HG03378 (cell line): ENCODE data around the gene ASIC3.
A peak's percentile ranks its signal among the peaks of the same experiment; 100 is the strongest.
"Not testable (repeated sequence)": the region's sequence is repeated elsewhere in the genome, so short reads cannot be mapped to it uniquely, and the experiment has no call there.

Source experiments
- ATAC-seq: cut with Tn5 transposase; IDR thresholded peaks from one replicate; pipeline ENCODE4 v1.9.1; 2021; ENCODE audit warnings: mild to moderate bottlenecking, moderate library complexity; ENCODE audit not compliant: unreplicated experiment

ASIC3 gene

DNA sequence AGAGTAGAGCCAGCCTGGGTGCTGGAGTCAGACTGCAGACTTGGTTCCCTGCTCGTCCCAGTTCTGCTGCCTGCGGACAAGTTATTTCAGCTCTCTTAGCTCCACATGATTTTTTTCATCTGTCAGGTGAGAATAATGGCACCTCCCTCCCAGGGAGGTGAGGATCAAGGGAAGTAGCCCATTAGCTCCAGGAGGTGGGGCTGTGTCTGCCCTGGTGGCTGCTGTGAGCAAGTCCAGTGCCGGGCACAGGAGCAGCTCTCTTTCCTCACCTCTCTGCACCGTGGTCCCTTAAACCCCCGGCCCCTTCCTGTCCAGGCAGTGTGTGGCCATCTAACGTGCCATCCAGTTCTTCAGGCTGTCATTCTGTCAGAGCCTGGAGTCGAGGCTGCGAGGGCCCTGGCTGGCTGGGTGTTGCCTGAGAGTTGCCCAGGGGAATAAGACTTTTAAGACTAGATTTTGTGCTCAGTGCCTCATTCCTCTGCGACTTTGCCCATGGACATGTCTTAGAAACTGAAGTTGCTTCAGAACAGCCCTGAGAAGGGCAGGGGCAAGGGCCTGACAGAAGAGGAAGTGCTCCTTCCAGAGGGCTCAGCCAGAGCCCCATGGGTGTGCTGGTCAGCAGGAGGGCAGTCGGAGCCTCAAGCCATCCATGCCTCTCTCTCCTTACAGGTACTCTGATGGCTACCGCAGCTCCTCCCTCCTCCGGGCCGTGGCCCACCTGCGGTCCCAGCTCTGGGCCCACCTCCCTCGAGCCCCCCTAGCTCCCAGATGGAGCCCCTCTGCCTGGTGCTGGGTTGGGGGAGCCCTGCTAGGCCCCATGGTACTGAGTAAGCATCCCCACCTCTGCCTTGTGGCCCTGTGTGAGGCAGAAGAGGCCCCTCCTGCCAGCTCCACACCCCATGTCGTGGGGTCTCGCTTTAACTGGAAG lies 15.1 kb upstream of the ASIC3 start:
- no peak for ATAC-seq

DNA sequence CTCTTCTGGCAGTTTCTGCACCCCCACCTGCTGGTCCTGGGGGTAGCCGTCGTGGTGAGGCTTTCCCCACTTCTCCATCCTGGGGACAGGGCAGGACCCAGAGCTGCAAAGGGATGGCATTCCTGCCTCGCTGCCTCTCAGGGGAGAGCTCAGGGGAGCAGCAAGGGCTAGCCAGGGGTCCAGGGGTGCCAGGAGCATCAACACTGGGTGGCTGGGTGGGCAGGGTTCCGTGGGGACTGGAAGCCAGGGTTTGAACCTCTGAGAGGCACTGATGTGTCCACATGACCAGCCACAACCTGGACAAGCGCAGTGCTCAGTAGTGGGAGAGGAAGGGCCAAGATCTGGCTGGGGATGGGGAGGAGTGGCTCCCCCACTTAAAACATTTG lies 14.5 kb upstream of the ASIC3 start:
- no peak for ATAC-seq

DNA sequence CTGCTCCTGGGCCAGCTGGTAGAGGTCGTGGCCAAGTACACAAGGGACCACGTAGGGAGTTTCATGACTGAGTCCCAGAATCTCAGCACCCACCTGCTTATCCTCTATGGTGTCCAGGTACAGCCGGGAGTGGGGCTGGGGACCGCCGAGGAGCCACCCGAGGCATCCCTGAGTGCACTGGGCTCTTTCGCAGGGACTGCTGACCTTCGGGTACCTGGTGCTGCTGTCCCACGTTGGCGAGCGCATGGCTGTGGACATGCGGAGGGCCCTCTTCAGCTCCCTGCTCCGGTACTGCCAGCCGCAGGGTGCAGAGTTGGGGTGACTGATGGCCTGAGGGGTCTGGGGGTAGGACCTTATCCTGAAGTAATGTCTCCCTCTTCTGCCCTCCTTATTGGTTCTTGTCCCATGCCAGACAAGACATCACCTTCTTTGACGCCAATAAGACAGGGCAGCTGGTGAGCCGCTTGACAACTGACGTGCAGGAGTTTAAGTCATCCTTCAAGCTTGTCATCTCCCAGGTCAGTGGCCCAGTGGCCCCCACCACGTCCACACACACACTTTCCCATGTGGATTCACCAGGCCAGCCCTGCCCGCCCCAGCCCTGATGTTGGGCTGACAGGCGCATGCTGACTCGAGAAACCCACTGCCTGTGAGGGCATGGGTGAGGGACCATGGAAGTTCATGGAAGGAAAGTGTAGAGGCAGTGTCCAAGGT lies 13.9 kb upstream of the ASIC3 start:
- ATAC-seq: no peak

DNA sequence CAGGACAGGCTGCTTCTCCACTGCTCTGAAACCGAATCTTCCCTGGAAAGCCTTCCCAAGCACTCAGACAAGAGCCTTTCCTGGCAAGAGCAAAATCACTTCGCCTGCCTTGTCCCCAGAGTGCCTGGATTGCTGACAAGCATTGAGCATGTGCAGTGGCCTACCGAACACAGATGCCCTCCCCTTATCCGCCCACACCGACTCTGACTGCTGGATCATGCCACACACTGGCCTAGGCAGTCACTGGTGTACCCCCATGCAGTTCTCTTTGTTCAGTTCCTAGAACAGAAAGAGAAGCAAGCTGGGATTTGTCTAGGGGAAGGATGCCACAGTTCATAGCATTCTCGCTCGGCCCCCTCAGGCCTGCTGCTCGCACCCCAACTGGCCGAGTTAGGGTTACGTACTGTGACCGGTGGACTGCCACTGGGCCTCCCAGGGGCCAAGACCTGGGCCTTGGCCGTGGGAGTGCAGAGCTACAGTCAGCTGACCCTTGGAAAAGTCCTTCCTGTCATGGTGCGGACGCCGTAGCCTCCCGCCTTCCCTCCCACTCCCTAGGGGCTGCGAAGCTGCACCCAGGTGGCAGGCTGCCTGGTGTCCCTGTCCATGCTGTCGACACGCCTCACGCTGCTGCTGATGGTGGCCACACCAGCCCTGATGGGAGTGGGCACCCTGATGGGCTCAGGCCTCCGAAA lies 13.2 kb upstream of the ASIC3 start:
- no peak for ATAC-seq

DNA sequence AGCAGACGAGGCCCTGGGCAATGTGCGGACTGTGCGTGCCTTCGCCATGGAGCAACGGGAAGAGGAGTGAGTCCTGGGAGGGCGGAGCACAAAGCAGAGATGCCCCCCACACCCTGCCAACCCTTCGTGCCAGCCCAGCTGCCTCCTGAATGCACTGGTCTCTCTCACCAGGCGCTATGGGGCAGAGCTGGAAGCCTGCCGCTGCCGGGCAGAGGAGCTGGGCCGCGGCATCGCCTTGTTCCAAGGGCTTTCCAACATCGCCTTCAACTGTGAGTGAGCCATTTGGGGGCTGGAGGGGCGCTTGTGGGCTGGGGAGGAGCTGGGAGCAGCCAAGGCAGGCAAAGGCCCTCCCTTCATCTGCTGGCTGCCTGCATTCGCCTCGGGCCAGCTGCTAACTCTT lies 12.4 kb upstream of the ASIC3 start:
- no peak for ATAC-seq

DNA sequence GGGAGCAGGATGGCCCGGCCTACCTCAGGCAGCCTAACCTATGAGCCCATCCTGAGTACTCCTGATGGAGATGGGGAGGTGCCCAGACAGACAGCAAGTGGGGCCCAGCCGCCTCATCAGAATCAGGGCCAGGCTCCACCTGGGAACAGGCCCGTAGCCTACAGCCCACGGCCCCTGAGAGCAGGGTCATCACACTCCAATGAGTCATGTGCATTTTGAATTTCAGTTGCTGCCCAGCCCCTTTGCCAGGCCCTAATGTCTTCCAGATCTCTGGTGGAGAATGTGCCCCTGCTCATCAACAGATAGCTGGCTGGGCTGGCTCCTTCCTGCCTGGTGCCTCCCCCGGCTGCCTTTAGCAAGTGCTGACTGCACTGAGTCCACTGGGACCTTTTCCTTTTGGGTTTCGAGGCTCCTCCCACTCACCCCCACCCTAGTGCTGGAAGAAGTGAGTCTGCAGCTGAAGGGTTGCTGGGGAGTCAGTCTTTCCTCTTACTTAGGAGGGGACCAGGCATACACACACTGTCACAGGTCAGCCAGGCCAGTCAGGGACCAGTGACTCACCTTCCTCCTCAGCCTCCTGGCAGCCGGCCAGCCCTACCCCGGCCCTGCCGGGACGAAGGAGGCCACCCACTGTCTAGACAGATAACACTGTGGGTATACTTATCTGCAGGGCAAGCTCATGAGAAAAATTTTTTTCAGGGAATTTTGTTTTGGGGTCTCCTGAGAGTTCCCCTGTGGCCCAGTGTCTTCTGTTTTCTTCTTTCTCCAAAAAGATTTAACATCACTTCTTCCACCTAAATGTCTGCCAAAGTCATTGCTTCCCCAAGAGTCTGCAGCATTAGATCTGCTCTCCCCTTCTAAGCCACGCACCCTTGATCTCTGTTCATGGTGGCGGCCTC lies 9.1 kb upstream of the ASIC3 start:
- ATAC-seq: peak; percentile 59

DNA sequence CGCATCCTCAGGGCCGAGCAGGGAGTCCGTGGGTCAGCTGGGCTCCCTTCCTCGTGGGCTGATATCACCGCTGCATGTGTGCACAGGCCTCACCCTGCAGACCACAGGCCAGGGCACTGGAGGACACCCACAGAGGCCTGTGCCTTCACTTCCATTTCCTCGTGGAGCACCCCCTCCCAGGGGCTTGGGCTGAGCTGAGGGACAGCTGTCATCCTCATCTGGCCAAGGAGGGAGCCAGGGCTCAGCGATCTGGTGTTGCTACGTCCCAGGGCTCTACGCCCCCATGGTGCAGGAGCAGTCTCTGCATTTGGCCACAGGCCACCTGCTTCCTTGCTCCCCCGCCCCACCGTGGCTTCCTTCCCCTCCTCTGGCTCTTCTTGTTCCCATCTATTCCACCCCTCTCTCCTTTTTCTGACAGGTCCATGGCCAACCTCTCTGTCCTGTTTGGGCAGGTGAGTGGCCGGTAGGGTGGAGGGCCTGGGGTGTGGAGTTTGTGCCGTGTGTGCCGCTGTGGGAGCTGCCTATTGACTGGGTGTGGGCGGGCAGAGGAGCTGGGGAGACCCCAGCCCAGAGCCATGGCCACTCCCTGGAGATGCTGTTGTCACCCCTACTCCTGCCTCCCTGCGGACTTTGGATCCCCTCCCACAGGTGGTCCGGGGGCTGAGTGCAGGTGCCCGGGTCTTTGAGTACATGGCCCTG lies 8.3 kb upstream of the ASIC3 start:
- ATAC-seq: no peak

DNA sequence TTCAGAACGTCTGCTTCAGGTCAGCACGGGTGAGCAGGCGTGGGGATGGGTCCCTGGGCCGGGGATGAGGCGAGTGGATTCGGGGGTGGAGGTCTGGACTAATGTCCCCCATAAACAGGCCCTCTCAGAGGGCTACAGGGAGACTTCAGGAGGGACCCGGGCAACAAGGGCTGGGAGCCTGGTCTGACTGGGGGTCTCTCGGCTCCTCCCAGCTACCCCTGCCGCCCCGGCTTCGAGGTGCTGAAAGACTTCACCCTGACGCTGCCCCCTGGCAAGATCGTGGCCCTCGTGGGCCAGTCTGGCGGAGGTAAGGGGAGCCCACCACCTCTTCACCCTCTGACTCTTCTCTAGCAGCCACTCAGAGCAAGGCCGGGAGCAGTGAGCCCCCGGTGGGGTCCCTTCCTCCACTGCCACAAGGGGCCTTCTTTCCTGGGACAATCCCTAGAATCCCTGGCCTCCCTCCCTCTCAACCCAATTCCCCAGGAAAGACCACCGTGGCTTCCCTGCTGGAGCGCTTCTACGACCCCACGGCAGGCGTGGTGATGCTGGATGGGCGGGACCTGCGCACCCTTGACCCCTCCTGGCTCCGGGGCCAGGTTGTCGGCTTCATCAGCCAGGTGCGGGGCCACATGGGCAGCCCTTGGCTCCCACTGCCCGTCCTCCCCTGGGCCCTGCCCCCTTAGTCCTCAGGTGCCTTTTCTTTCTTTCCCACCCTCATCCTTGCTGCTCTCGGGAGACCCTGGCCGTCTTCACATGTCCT lies 7.5 kb upstream of the ASIC3 start:
- no peak for ATAC-seq

DNA sequence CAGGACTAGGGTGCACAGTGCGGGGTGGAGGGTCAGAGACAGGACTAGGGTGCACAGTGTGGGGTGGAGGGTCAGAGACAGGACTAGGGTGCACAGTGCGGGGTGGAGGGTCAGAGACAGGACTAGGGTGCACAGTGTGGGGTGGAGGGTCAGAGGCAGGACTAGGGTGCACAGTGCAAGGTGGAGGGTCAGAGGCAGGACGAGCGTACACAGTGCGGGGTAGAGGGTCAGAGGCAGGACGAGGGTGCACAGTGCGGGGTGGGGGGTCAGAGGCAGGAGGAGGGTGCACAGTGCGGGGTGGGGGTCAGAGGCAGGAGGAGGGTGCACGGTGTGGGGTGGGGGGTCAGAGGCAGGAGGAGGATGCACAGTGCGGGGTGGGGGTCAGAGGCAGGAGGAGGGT lies 4.9 kb upstream of the ASIC3 start:
- ATAC-seq: not testable (repeated sequence)

DNA sequence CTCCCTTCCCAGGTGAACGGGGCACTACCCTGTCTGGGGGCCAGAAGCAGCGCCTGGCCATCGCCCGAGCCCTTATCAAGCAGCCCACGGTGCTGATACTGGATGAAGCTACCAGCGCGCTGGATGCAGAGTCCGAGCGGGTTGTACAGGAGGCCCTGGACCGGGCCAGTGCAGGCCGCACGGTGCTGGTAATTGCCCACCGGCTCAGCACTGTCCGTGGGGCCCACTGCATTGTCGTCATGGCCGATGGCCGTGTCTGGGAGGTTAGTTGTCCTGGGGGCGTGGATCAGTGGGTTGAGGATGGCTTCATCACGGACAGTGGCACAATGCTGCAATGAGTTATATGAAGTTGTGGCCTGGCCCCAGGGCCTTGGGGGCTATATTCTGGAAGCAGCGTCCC lies 4.4 kb upstream of the ASIC3 start:
- no peak for ATAC-seq

DNA sequence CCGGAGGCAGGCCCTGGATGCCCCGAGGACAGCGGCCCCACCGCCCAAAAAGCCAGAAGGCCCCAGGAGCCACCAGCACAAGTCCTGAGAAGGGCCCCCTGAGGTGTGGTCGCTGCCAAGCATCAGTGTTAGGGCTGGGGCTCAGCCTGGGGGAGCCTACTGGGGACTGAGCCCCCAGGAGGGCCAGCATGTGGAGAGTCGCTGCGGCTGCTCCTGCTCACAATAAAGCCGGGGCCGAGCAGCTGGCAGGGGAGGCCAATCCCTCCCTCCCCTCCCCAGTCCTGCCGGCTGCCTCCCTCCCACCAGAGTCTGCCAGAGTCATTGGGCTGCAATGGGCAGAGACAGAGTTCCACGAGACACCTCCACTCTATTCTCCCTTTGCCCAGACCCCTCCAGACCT lies 3.1 kb upstream of the ASIC3 start:
- ATAC-seq: no peak

DNA sequence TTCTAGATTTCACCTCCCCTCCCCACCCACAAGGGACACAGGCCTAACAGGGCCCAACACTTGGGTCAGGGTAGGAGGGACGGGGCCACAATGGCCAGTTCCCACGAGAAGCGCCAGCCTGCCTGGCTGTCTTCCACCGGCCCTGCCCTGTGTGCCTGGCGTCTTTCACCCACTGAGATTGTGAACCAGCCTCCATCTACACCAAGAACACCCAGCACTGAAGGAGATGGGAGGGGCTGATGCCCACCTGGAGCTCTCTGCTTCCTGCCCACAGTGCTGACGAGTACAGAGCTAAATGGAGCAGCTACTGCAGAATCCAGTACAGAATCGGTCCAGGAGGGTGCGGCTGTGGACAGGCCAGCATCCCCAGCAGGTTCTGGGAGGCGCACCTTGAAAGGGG lies 2.4 kb upstream of the ASIC3 start:
- no peak for ATAC-seq

DNA sequence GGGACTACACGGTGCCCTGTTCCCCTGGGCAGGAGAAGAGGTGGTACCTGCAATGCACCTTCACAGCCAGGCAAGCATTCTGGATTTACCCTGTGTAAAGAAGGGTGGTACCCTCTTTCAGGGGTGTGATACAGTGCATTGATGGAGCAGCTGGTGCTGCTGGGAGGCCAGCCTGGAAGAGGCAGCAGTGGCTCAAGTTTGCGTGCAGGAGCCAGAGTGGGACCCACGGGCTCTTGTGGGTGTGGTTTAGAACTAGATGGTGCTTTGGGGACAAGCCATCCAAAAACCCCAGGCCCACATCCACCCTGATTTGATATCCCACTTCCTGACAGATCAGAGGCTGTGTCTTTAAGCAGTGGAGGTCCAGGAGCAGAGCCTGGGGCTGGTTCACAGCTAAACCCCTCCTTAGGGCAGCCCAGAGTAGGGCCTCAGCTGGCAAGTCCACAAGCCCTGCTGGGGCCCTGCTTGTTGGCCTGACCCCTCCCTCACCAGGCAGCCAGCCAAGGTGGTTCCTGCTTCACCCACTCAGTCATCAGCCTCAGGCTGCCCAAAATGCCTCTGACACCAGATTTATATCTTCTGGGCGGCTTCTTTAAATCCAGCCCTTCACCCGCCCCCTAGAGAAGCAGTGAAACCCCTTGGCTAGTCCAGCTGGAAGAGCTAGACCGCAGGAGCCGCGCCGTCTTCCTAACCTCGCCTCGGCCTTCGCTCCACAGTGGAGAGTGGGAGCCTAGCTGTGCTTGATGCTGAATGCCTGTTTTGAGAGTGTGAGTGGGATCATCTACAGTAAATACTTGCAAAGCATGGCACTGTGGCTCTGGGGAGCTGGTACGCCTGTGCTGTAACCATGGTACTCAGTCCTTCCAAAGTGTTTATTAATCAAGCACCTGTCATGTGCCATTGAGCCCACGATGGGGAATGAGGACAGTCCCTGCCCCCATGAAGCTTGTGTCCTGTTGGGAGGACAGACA lies 1.4 kb upstream of the ASIC3 start:
- no peak for ATAC-seq

DNA sequence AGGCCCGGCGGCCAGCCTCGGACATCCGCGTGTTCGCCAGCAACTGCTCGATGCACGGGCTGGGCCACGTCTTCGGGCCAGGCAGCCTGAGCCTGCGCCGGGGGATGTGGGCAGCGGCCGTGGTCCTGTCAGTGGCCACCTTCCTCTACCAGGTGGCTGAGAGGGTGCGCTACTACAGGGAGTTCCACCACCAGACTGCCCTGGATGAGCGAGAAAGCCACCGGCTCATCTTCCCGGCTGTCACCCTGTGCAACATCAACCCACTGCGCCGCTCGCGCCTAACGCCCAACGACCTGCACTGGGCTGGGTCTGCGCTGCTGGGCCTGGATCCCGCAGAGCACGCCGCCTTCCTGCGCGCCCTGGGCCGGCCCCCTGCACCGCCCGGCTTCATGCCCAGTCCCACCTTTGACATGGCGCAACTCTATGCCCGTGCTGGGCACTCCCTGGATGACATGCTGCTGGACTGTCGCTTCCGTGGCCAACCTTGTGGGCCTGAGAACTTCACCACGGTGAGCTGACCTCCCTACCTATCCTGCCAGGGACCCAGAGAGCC lies 656 bp downstream of the ASIC3 start:
- ATAC-seq: no peak

DNA sequence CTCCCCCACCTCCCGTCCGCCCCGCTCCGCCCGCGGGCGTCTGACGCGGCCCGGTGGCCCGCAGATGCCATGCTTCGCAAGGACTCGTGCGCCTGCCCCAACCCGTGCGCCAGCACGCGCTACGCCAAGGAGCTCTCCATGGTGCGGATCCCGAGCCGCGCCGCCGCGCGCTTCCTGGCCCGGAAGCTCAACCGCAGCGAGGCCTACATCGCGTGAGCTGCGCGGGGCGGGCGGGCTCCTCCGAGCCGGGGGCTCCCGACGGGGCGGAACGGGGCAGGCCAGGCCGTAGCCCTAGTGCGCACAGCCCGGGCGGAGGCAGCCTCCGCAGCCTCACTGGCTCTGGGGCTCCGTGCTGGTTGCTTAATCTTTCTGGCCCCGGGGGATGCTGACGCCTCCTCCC lies 2.8 kb downstream of the ASIC3 start:
- no peak for ATAC-seq

DNA sequence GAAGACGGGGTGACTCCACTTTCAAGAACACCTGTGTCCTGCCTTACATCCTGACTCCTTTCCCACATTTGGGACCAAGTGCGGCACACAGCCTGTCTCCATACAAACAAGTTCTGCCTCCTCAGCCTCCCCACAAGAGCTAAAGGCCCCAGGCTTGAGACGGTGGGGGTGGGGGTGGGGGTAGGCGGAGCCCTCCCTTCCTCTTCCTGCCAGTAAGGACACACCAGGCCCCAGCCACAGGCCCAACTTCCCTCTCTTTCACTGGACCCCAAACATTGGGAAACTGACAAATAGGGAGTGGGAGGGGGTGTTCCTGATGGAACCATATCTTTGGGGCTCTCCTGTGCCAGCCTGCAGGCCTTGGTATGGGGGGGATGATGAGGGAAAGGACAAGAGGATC lies 4.8 kb downstream of the ASIC3 start:
- no peak for ATAC-seq

DNA sequence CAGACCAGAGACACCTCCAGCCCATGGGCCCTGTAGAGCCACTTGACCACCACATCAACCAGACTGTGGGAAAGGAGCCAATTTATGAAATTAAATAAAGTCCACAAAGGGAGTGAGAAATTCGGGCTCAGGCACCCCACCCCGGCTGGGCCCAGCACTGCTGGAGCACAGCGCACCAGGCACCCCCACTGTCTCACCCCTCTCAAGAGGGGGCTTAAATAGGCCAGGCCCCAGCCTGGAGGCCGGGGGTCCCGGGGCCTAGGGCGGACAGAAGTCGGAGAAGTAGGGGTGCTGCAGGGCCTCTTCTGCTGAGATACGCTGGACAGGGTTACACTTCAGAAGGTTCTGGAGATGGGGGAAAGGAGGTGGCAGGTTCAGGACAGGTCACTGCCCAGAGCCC lies 5.4 kb downstream of the ASIC3 start:
- no peak for ATAC-seq

DNA sequence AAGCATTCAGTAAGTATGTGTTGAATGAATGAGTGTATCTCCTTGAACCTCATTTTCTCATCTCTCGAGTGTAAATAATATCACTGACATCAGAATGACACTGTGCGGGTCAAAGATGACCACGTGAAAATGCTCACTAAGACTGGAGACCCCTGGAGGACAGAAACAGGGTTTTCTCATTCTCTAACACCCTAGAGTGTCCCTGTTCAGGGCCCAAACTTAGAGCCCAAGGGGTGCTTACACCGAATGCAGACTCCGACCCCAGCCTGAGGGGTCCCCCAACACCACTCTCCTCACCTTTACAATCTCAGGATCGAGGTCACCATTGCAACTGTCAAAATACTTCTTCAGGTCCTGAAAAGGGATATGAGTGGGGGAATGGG lies 7.9 kb downstream of the ASIC3 start:
- ATAC-seq: no peak
